Tibial nerve (tissue), 4 donors: ENCODE results near the gene MGAT2. TPM values are rescaled to one million over a fixed set of nuclear protein-coding genes. Genes with fewer than 3 reads are reported as not detected.
A peak's percentile ranks its signal among the peaks of the same experiment; 100 is the strongest.

Experiments
- DNase-seq, 2 donors: peaks; one replicate each; pipeline ENCODE4 v3.0.0-alpha.2; 2019; ENCODE audit warnings: low spot score in 2 of 2
- H3K27ac ChIP-seq, 4 donors: fragments of 200-600 bp; sonication (generic) in 3 of 4; one replicate each; pipeline ENCODE4 v1.5.1; 2017 to 2019; ENCODE audit warnings: mild to moderate bottlenecking in 1 of 4
- H3K27me3 ChIP-seq, 2 donors: fragments of 200-600 bp; sonication (generic) in 1 of 2; one replicate each; pipeline versions ENCODE4 v1.5.1 to v1.6.0; 2017 to 2019
- H3K36me3 ChIP-seq, 3 donors: fragments of 200-600 bp; sonication (generic); one replicate each; pipeline ENCODE4 v1.5.1; 2018 to 2019
- H3K4me1 ChIP-seq, 4 donors: fragments of 200-600 bp; sonication (generic) in 3 of 4; one replicate each; pipeline ENCODE4 v1.5.1; 2017 to 2019
- H3K4me3 ChIP-seq, 4 donors: fragments of 200-600 bp; sonication (generic) in 3 of 4; one replicate each; pipeline ENCODE4 v1.5.1; 2017 to 2019; ENCODE audit warnings: mild to moderate bottlenecking in 1 of 4, moderate library complexity in 1 of 4
- H3K9me3 ChIP-seq, 4 donors: fragments of 200-600 bp; sonication (generic) in 3 of 4; one replicate each; pipeline ENCODE4 v1.5.1; 2017 to 2019
- EP300 ChIP-seq, 2 donors: sonication (generic); formaldehyde crosslinking; IDR thresholded peaks; one replicate each; pipeline ENCODE4 v1.6.1; 2017; ENCODE audit warnings: antibody characterized with exemption in 2 of 2, mild to moderate bottlenecking in 1 of 2
- POLR2A ChIP-seq, 2 donors: fragments of 450-650 bp; IDR thresholded peaks; one replicate each; pipeline ENCODE4 v1.6.1; 2017; ENCODE audit warnings: antibody characterized with exemption in 2 of 2, mild to moderate bottlenecking in 2 of 2, moderate library complexity in 2 of 2
- WGBS, 2 donors: methylation state at CpG; one replicate each; pipeline ENCODE4 v1.1.5; 2018; 5-methylcytosine and 5-hydroxymethylcytosine counted together
- total RNA-seq, 4 donors: library from RNA; depleted of rRNA; stranded (reverse); fragments of >200 nt; gene quantifications; one replicate each; pipeline ENCODE4 v1.1.0, GENCODE V29; 2016
- TF ChIP-seq, protein P1 (sequence below), 5 experiments: fragments of 200-600 bp in 3 of 5; fragments of 450-650 bp in 2 of 5; sonication (generic) in 3 of 5; IDR thresholded peaks; one replicate each; pipeline ENCODE4 v1.5.1; 2016 to 2019; ENCODE audit warnings: antibody characterized with exemption in 5 of 5, mild to moderate bottlenecking in 3 of 5, moderate library complexity in 2 of 5

Gene MGAT2
- total RNA-seq, 4 donors from 2014 or later, result 21.0 to 24.3 (median 23.8) TPM

DNA sequence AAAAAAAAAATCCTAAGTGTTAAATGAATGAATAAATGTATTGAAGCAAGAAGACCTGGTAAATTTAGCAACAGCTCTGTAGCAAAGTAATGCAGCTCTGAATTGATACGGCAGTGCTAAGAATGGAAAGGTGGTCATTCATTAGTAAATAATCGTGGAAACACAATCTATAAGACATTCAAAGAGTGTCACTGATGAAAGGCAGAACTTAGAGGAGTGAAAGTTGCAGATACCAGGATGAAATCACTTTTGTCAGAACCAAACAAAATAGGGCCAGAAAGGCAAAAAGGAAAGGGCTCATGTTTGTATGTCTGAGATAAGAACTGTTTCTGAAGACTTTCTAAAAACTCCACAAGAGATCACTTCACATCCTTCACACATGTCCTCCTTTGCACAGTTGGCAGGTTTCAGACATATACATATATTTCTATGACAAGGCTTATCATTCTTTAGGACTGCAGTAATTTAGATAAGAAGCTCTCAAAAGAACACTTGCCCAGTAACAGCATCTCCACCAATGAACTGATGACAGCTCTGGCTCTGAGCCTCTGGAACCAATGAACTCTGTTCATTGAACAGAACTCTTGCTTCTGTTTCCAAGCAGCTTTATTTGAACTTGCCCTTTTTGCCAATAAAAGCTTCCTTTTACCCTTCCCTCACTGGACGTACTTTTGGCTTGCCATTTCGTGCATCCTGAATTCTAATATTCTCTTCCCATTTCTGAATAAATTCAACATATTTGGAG is 26.1 kb upstream of the MGAT2 start:
- H3K4me3 ChIP-seq, result no peak overlapping the region
- H3K36me3 ChIP-seq, result no peaks in the 10 kb centered on the region
- peaks cover 0 to 28% (median 7%) of the 10 kb centered on the region in 4 donors for H3K4me1 ChIP-seq
- H3K9me3 ChIP-seq, result no peaks in the 10 kb centered on the region
- no peak for TF ChIP-seq POLR2A (IDR thresholded peaks at IDR 0.05)
- TF ChIP-seq, protein P1, sequence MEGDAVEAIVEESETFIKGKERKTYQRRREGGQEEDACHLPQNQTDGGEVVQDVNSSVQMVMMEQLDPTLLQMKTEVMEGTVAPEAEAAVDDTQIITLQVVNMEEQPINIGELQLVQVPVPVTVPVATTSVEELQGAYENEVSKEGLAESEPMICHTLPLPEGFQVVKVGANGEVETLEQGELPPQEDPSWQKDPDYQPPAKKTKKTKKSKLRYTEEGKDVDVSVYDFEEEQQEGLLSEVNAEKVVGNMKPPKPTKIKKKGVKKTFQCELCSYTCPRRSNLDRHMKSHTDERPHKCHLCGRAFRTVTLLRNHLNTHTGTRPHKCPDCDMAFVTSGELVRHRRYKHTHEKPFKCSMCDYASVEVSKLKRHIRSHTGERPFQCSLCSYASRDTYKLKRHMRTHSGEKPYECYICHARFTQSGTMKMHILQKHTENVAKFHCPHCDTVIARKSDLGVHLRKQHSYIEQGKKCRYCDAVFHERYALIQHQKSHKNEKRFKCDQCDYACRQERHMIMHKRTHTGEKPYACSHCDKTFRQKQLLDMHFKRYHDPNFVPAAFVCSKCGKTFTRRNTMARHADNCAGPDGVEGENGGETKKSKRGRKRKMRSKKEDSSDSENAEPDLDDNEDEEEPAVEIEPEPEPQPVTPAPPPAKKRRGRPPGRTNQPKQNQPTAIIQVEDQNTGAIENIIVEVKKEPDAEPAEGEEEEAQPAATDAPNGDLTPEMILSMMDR (IDR thresholded peaks at IDR 0.05), result no peak
- TF ChIP-seq EP300 (IDR thresholded peaks at IDR 0.05), result no peak
- no peaks in the 10 kb centered on the region for H3K27me3 ChIP-seq
- H3K27ac ChIP-seq, result peak overlapping the region in 3 of 4 donors; percentile 26 to 43 (median 27)
- DNase-seq, result no peak
- 19 to 24% methylated on average over 4 of the region's 4 CpGs for WGBS, 2 donors

DNA sequence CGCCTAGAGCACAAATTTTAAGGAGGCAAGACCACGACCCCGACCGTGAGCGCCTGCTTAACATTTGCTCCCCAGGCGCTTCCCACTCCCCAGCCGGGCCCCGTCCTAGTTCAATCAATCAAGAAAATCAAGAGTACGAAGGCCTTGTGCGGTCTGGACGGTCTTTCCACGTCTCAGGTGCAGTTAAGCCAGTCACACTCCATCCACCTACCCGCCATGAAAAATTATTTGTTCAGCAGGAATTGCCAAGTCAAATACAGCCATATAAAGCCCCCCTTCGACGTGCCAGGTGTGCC is 22.5 kb upstream of the MGAT2 start:
- H3K36me3 ChIP-seq, result no peaks in the 10 kb centered on the region
- H3K4me1 ChIP-seq, result peaks cover 0 to 35% (median 7%) of the 10 kb centered on the region in 4 donors
- peak overlapping the region; percentile 59 to 96 (median 80) for H3K4me3 ChIP-seq
- peak overlapping the region; percentile 91 to 95 (median 92) for H3K27ac ChIP-seq
- no peaks in the 10 kb centered on the region for H3K27me3 ChIP-seq
- no peak for DNase-seq
- TF ChIP-seq, protein P1 (IDR thresholded peaks at IDR 0.05), result no peak
- TF ChIP-seq EP300 (IDR thresholded peaks at IDR 0.05) (no peak), POLR2A (IDR thresholded peaks at IDR 0.05) (no peak)
- H3K9me3 ChIP-seq, result no peaks in the 10 kb centered on the region
- WGBS, 2 donors, result 0 to 1% methylated on average over 15 of the region's 15 CpGs

DNA sequence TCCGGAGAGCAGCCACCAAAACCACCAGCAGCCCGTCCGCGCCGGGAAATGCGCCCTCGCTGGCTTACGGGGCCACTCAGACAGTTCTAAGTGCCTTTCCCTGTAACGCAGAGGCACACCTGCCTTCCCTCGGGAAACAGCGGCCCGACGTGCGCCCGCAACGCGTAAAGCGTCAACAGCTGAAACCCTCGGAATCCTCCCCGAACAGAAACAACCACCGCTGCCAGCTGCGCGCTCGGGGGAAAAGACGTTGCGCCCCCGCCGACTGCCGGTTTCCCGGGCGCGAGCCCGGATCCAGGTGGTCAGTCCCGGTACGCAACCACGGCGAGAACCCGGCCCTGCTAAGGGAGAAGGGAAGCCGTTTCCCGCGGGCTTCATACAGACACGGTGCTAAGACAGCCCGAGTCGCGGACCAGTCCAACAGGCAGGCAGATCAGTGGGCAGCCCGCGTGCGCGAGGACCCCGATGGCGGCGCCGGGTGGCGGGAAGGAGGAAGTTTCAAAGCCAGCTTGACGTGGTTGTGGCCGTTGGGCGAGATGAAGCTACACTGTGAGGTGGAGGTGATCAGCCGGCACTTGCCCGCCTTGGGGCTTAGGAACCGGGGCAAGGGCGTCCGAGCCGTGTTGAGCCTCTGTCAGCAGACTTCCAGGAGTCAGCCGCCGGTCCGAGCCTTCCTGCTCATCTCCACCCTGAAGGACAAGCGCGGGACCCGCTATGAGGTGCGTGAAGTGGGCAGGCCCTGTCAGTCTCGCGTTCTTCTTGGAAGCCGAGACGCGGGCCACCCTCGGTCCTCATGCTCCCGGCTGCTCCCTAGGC is 21.9 kb upstream of the MGAT2 start, which contains the start of gene LRR1:
LRR1 (plus strand) TSS at position 456 of the 816 bp plus-strand sequence; CDS start at position 537, 81 bp downstream.
- Histone ChIP-seq H3K9me3 (no peaks in the 10 kb centered on the region), H3K4me3 (peak within 1 kb of the TSS; percentile 59 to 96 (median 80)), H3K27ac (peak within 1 kb of the TSS; percentile 91 to 95 (median 92)), H3K36me3 (no peaks in the 10 kb centered on the region), H3K27me3 (no peaks in the 10 kb centered on the region), H3K4me1 (peaks cover 0 to 33% (median 7%) of the 10 kb centered on the region in 4 donors)
- peak; percentile 73 to 83 for DNase-seq
- TF ChIP-seq POLR2A (IDR thresholded peaks at IDR 0.05) (peak; percentile 12 to 52), EP300 (IDR thresholded peaks at IDR 0.05) (peak in 1 of 2 donors; percentile 80)
- TF ChIP-seq, protein P1 (IDR thresholded peaks at IDR 0.05), result peak in 1 of 5 experiments; percentile 35
- 0% methylated on average over 8 to 60 of the region's 77 CpGs for whole genome bisulfite sequencing, 2 donors

DNA sequence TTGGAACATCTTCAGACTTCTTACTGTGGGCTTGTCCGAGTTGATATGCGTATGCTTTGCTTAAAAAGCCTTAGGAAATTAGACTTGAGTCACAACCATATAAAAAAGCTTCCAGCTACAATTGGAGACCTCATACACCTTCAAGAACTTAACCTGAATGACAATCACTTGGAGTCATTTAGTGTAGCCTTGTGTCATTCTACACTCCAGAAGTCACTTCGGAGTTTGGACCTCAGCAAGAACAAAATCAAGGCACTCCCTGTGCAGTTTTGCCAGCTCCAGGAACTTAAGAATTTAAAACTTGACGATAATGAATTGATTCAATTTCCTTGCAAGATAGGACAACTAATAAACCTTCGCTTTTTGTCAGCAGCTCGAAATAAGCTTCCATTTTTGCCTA is 13.0 kb upstream of the MGAT2 start:
- H3K4me1 ChIP-seq, result no peaks in the 10 kb centered on the region
- TF ChIP-seq EP300 (IDR thresholded peaks at IDR 0.05) (no peak), POLR2A (IDR thresholded peaks at IDR 0.05) (no peak)
- TF ChIP-seq, protein P1 (IDR thresholded peaks at IDR 0.05), result no peak
- 95% methylated on average over 6 of the region's 6 CpGs for WGBS, 2 donors

DNA sequence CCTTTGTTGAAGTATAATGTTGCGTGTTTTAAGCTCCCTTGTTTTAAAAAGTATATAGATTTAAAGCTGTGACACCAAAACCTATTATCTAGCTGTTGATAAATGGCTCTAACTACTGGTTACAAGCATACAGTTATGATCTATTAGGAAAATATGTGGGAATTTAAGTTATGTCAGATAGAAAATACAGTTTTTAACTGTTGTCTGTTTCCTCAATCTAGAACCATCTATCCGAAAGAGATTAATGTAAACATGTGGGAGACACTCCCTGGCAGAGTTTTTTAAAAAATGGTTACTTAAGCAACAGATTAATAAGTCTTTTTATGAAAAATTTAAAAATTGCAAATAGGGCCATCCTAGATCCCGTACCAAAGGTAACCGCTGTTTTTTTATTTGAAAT is 8.3 kb upstream of the MGAT2 start:
- DNase-seq, result no peak
- H3K9me3 ChIP-seq, result no peaks in the 10 kb centered on the region
- 68 to 78% methylated on average over 4 of the region's 4 CpGs for WGBS, 2 donors
- H3K4me3 ChIP-seq, result no peak overlapping the region
- H3K27ac ChIP-seq, result no peak overlapping the region
- peaks cover 0 to 18% (median 0%) of the 10 kb centered on the region in 3 donors for H3K36me3 ChIP-seq
- no peaks in the 10 kb centered on the region for H3K27me3 ChIP-seq
- TF ChIP-seq EP300 (IDR thresholded peaks at IDR 0.05), result no peak
- no peak for TF ChIP-seq POLR2A (IDR thresholded peaks at IDR 0.05)
- TF ChIP-seq, protein P1 (IDR thresholded peaks at IDR 0.05), result no peak
- H3K4me1 ChIP-seq, result no peaks in the 10 kb centered on the region

More for the DNA sequence above, 13.0 kb upstream of the MGAT2 start:
- Histone ChIP-seq H3K4me3 (no peak overlapping the region), H3K27me3 (no peaks in the 10 kb centered on the region), H3K9me3 (no peaks in the 10 kb centered on the region), H3K27ac (no peak overlapping the region), H3K36me3 (peaks cover 0 to 19% (median 0%) of the 10 kb centered on the region in 3 donors)
- DNase-seq, result no peak
